NAMALWA (cell line): ENCODE data around the gene NCKAP5.

Experiments used
- DNase-seq: peaks from one replicate; pipeline ENCODE4 v3.0.0-alpha.2; 2015; ENCODE audit warnings: low spot score

NCKAP5 gene

DNA sequence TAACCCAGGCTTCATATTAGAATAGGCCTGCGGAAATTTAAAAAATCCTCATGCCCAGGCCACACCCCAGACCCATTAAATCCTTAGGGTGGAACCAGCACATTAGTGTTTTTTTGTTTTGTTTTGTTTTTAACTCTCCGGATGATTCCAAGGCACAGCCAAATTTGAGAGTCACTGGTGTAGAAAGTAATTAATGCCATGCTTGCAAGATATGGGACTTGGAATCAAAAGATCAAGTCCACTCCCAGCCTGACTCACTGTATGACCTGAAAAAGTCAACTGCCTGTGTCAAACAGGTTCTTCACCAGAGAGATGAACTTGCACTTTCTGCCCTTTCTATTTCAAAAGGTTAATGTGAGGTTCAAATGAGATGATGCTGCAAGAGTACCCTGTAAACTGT is 588.0 kb downstream of the NCKAP5 start:
- no peak for DNase-seq

DNA sequence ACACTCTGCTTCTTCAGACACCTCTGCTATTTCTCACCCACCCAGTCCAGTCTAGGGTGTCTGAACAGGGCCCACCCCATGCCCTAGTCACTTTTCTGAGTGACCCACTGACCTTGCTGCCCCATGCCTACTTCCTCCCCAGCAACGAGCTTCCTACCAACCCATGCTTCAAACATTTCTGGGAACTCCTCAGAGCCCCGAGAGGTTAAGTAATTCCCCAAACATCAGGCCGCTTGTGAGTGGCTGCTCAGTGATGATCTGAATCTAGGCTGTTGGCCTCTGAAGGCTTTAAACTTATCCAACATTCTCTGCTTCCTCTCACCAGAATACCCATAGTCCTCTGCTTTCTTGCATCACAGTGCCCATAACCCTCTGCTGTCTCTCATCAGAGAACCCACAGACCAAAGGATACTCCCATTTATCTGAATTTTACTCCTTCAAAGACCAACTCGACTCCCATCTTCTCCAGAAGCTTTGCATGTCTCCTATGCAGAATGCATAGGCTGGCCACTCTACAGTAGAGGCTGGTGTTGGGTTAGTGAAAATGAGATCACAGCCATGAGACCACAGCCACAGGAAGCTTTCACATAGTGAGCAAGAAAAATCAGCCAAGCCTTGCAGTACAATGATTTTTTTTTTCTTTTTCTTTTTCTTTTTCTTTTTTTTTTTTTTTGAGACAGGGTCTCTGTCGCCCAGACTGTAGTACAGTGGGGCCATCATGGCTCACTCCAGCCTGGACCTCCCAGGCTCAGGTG is 588.7 kb downstream of the NCKAP5 start:
- DNase-seq, result no peak

DNA sequence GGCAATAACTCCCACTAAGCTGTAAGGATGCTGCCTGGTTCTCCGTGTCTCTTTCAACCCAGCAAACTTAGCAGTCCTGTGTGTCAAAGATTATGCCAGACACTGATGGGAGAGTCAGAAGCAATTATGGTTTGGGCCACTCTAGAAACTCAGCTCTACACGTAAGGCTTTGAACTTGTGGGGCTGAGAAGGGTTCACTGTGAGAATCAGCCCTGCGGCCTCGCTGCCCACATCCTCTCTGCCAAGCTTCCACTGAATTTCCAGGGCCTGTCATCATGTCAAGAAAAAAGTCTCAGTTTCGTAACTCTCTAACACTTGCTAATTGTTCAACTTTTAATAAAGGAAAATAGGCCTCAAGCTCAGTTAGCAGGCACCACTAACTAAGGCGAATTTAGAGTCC is 589.4 kb downstream of the NCKAP5 start:
- no peak for DNase-seq

DNA sequence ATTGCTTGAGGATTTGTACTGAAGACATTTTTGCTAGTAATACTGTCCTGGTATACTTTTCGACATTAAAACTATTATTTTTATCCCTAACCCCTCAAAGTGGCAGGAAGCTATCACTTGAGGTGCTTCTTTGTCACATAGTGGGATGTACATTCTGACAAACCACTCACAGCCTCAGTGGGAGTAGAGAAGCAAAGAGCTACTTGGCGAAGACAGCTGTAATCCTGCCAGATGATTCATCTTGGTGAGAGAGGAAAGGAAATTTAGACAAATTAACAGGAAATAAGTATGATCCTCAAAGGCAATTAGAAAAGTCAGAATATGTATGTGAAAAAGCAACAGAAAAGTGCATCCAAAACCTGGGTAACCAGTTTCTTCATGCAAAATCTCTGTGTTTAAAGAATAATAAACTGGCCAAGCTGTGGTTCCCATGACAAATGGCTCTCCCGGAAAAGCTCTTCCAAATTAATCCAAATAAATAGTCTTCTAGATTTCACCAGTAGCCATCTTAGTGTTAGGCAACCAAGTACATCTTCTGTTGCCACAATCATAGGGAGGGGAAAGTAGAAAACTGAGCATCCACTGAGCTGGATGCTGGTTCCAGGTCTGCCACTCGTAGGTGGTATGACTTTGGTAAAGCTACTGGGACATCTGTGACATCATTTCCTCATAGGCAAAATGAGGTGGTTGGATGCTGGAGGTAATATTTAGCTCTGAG is 590.3 kb downstream of the NCKAP5 start:
- DNase-seq, result no peak

DNA sequence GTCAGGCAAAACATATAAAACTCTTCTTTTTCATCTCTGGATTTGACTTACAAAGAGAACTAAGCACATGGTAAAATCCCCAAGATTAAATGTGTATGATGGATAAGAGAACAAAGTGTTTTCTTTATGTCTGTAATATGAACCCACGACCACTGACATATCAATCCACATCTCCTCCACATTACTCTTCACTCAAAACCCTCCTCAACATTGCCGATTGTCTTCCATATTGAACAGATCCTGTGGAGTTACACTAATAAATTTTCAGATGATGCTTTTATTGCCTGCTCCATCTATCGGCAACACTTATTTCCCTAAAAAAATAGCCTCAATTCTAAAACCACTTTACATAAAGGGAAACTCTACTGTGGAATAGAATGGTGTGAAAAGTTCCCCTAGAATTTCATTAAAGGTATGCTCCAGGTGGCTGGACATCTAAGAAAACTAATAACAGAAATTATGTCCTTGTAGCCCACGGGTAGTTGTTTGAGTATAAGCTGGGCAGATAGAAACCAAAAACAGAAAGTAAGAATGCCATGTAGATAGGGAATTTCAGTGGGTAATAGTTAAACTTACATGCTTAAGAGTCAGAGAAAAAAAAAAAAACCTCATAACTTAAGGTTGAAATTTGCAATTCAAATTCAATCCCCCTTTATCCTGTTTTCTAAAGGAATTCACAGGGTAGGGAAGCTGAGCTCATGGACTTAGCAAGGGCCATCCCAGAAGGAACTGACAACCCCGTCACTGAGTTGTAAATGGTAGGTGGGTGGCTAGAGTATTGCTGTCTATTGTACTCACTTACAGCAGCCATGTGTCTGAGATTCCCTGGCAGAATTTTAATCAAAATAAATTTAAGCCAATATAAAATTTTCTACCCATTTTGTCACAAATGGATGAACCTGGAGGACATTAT is 592.8 kb downstream of the NCKAP5 start:
- no peak for DNase-seq

DNA sequence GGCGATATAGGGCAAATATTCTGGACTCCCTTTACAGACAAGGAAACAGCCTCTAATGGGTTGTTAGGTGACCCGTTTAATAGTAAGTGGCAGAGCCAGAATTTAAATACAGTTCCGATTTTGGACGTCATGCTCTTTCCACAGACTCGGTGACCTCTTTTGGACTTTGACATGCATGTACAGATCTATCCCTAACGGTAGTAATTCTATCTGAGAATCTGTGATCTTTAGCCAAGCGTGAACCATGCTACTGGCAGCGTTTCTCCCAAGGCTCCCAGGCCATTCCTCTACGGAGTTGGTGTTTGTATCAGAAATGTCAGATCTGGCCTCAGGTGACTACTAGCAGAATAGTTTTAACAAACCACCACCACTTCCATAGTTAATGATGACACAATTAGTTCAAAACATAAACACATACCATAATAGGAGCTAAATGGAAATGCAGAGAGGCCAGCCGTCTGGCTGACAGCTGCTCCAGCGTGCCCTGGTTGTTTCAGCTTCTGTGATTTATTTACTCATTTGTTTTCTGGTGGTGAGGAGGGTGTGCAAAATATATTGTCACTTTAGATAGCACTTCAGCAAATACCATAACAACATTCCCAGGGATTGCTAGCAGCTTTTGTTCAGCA is 593.7 kb downstream of the NCKAP5 start:
- no peak for DNase-seq

DNA sequence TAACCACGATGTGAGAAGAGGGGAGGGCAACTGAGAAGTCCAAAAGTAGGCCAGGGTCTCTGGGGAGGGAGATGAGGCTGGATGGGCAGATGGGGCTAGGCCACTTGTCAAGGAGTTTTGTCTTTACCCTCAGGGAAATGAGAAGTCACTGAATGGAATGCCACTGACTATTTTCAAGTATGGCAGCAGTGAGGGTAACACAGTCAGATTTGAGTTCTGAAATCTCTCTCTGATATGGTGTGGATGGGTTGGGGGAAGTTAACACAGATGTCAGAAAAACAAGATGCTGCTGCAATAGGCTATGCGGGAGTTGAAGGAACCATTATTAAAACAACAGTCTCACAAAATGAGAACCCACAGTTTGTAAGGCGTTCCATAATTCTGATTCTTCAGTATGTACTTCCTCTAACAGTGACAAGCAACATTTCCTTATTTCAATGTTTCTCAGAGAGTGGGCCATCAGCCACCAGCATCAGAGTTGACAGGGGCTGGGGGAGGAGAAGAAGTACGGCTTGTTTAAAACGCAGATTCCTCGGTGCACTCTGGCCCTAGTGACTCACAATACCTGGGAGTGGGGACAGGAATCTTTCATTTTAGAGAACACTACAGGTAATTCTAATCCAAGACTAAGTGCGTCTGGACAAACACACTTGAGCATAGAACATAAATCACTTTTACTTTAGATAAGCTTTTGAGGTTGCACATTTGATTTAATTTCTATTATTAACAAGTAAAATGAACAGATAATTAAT is 596.8 kb downstream of the NCKAP5 start:
- no peak for DNase-seq

DNA sequence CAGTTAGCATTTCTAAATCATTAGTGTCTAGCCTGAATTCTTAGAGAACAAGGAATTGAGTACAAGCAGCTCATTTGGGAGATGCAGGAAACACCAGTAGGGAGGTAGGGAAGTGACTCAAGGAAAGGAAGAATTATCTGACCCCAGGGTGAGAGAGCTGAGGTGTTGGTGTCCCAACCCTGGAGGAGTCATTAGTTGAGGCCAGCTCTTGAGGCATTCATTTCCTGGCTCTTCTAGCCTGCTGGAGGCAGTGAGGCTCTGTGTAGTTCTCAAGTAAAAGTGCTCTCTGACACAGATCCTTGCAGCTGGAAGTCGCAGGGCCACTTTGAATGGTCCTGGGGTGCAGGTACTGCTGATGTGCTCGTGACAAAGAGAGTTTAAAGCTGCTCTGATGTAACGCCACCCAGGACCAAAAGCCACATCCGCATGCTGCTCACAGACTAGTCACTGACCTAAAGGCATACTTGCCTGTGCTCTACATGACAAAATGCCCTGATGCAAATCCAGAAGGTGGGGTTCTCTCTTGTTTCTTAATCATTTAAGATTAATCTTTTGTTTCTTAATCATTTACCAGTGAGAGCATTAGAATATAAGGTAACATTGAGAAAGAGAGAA is 598.8 kb downstream of the NCKAP5 start:
- no peak for DNase-seq

DNA sequence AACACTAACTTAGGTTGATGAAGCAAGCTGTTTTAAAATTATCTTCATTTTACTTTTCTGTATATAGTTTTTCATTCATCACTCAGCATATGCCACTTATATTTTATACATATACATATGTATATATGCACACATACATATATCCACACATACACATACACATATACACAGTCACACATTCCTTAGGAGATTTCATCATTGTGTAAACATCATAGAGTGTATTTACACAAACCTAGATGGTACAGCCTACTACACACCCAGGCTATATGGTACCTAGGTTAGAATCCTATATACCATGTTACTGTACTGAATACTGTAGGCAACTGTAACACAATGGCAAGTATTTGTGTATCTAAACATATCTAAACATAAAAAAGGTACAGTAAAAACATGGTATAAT is 602.8 kb downstream of the NCKAP5 start:
- DNase-seq, result no peak

DNA sequence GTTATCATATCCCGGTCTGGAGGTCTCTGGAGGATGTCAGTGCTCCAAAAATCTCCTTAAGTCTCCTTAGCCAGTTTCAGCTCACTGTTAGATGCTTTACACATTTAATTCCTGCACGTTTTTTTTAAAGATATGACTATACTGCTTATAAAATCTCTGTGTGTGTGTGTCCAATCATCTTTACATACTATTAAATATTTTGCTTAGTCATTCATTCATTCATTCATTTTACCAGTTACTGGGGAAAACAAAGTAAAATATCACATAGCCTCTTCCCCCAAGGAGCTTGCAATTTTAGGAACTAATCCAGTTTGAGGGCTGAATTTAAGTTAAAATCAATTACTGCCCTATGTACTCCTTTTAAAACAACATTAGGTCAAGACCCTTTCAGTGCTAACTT is 605.1 kb downstream of the NCKAP5 start:
- no peak for DNase-seq

DNA sequence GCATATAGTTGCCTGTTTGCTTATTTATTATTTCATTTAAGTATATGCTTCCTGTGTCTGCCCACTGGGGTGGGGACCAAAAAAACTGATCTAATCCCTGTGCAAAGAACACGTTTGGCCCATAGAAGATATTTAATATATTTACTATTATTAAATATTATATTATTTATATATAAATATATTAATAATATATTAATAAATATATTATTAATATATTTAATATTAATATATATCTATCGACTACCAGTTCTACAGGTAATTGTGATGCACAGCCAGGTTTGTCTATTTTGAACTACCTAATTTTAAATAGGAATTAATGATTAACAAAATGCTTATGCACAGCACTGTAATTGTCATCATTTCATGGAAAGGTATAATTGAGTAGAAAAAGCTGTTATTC is 609.4 kb downstream of the NCKAP5 start:
- no peak for DNase-seq

DNA sequence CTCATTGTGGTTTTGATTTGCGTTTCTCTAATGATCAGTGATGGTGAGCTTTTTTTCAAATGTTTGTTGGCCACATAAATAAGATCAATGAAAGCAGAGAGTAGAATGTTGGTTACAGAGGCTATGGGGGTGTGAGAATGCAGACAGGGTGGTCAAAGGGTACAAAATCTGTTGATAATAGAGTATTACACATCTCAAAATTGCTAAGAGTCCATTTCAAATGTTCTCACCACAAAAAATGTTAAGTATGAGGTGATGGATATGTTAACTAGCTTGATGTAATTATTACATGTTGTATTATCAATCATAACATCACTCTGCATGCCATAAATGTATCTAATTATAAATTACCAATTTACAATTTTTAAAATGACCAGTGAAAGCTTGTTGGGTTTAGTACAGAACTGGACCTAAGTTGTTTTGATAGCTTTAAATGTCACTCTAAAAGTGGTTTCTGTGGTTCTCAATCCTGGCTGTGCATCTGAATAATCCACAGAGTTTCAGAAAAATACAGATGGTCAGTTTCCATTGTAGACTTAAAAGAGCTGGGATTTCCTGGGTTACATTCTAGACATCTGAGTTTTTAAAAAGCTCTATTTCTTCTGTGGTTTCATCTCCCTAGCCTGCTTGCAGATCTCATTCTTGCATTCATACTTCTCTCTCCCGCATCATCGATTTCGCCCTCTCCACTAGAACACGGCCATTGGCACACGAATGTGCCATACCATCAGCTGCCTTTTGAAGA is 612.2 kb downstream of the NCKAP5 start:
- DNase-seq, result no peak

DNA sequence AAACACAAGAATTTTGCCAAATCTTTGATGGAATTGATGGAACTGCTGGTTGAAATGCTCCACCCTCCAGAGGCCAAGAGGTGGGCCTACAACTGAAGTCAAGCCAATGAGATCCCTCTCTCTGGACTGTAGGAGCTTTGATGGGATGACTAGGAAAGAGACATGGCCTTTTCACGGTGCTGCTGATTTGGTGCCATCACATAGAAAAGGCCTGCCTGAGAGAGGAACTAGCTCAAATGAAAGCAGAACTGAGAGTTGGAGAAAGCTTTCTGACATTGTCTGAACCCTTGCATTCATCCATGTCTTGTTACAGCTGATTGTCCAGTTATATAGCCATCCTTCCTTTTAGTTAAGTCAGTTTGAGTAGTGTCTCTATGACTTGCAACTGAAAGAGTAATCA is 614.5 kb downstream of the NCKAP5 start:
- no peak for DNase-seq

DNA sequence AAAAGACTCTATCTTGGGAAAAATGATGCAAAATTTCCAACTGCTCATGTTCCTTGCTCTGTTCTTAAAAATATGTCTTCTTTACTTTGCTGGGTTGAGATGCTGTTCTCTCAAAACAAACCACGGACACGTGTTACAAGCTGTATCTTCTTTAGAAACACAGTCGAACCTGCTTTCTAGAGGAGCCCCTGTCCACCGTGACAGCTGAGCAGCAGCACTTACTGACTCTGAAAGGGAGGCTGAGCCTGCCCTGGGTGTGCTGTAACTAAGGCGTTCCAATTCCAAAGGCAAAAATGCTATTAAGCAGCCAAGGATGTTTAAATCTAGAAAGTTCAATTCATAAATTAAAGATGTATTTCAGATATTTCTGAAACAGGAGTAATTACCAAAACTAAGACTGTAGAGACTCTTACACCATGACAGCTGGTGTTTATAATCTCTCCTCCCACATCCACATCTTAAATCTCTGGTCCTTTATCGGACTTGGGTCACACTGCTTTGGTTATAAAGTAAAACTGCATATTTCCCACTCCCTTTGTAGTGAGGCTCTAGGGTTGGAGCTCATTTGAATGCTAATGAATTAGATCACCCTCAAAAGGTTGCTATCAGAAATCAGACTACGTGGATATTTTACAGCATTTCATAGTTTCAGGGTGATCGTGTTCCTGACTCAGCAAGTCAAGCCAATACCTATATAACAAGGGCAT is 617.1 kb downstream of the NCKAP5 start:
- DNase-seq, result no peak

DNA sequence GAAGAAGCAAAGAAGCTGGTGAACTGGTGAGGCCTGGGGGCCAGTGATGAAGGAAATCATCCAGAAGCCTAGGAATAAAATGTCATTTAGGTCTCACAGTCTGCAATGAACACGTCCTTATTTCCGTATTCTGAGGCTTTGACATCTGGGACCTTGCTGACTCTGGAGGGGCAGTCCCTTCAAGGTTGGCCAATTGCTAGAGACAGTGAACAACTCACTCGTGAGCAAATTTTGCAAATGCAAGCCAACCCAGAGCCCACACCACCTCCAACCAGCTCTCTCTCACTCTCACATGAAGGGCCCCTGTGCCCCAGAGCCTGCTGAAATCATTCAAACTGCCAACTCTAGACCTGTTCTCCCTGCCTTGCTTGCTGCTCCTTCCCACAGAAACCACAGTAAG is 619.2 kb downstream of the NCKAP5 start:
- DNase-seq, result no peak

DNA sequence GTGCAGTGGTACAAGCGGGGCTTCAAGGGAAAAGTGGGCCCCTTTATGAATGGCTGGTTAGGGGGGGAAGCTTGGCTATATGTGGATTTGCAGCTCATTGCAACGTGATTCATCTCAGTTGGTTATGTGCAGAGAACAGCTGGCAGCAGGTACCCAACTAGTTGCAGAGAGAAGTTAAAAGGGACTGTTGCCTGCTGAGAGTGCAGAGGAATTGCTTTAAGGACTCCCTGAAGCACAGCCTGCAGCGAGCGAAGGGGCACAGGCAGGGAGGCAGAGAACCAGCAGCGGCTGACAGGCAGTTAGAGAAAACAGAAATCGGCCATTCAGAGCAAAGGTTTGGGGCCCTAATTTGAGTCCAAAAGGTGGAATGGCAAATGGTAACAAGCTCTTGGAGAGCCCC is 620.1 kb downstream of the NCKAP5 start:
- no peak for DNase-seq

DNA sequence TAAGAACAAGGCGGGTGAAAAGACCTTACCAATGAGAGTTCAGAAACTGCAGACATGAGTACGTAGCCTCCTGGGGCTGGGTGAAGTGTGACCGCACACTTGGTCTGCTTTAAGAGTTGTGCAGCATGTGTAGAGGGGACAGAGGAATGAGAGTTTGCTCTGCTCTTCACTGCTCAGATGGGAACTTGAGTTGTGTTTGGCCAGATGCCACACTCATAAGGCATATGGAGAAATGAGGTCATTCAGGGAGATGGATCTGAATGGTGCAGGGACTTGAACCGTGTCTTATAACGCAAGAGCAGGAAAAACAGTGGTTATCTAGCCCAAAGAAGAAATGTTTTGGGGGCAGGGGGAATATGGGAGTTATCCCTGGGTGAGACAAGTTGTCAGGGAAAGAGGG is 624.4 kb downstream of the NCKAP5 start:
- DNase-seq, result no peak

DNA sequence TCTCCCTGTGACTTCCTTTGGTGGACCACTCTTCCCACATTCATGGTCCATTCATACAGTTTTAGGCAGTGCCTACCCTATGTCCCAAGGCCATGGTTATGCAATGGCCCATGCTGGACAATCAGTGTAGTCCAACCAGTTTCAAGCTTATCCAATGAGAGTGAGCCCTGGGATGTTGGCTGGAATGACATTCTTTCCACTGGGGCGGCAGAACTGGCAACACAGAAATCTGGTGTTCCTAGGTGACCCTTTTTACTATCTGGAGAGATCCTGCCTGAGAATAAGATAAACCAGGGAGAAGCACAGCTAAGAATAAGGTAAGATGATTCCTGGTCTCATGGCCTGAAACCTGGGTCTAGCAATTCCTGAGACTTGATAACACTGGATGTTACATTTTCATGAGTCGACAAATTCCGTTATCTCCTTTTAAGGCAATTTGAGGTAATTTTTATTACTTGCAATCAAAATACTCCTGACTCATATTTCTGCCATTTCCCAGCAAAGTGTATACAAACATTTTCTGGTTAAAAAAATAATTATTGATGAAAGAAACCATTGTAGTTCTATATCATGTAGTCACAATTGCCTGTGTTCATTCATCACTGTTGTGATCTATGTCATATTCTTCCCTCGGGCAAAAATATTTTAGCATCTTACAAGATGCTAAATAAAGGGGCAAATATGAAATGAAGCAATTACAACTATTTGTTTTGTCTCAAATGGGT is 626.8 kb downstream of the NCKAP5 start:
- DNase-seq, result no peak

DNA sequence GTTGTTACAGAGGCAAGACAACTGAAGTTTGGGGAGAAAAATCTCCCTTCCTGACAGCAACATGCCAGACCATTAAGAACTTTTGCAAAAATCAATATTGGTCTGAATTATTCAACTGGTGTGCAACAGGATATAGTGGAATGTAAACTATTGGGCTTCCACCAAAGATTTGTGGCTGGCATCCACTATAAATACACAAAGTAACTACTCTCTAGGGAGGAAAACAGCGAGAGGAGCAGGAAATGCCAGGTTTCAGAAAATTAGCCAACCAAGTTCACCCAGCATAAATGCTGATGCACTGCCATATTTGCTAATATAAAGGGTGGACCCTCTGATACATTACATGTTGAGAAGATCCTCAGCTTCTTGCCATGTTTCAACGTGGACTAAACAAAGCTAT is 630.6 kb downstream of the NCKAP5 start:
- DNase-seq, result no peak
